Prostate gland (tissue), 2 donors: Measurements from ENCODE around the gene XCR1.

Experiments
- CTCF ChIP-seq, 4 experiments: fragments of 200-600 bp in 2 of 4; fragments of 450-650 bp in 2 of 4; sonication (generic) in 2 of 4; IDR thresholded peaks; 1 replicate in 3 of 4; 2 replicates in 1 of 4; pipeline ENCODE4 v1.5.1; 2016 to 2019; ENCODE audit warnings: antibody characterized with exemption in 4 of 4, mild to moderate bottlenecking in 2 of 4, moderate library complexity in 2 of 4
- POLR2A ChIP-seq: fragments of 450-650 bp; IDR thresholded peaks from one replicate; pipeline ENCODE4 v1.6.1; 2016; ENCODE audit warnings: antibody characterized with exemption, mild to moderate bottlenecking
- POLR2AphosphoS5 ChIP-seq: sonication (generic); formaldehyde crosslinking; IDR thresholded peaks from one replicate; pipeline ENCODE4 v1.6.1; 2017; ENCODE audit warnings: antibody characterized with exemption

DNA sequence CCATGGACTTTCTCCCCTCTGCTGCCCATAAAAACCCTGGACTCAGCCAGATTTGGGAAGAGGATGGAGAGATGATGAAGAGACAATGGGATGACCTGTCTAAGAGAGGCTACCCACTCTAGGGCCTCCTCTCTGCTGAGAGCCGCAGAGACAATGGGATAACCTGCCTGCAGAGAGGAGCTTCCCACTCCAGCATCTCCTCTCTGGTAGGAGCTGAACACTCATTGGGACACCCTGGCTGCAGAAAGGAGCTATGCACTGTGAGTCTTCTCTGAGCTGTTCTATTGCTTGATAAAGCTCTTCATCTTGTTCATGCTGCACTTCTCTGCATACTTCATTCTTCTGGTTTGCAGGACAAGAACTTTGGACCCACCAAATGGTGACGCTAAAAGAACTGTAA lies 4.5 kb upstream of the XCR1 start:
- TF ChIP-seq POLR2A (no peak), CTCF (IDR thresholded peaks at IDR 0.05) (no peak), POLR2AphosphoS5 (no peak)
